HS-27A (cell line): ENCODE measurements around the gene NBEAL2.

ENCODE experiments used
- DNase-seq: peaks from one replicate; pipeline ENCODE4 v3.0.0-alpha.2; 2012; ENCODE audit warnings: low read depth, missing footprints

The NBEAL2 gene

DNA sequence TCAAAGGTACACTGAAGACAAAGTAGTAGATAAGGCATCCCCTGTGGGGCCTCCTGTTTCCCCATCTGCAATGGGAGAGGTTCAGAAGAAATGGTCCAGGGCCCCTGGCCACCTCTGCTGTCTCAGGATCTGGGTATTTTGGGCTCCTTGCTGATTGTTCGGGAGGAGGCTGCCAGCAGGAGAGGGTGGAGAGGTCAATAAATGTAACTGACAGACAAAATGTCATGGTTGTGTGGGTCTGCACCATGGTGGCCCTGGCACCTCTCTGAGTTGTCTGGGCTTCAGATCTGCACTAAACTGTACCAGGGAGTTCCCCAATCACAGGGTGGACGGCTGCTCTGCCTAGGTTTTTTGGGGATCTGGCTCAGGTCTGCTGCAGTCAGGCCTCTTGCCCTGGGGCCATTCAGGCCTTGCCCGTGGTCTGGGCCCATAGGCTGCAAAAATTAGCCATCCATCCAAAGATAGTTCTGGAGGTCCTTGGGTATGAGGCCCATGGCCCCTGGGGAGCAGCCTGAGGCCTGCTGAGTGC, 7.4 kb downstream of the NBEAL2 start:
- DNase-seq: no peak

DNA sequence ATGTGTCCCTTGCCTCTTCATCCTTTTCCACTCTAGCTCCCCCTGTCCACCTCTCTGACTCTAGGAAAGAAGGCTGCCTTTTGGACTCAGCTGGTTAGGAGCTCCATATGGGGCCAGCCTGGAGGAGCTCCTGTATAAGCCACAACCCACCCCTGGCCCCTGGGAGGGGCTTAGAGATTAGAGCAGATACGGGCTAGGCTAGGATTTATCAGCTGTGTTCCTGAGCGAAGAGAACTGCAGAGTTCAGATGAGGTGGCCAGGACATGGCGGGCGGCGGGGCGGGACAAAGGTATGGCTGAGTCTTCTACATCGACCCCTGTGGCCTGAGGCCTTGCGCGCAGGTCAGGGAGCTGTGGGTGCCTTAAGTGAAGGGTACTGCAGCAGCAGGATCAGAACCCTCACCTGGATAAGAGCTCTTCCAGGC, 7.9 kb downstream of the NBEAL2 start:
- DNase-seq: no peak

GRCh38 chr3:46987743-46988401, 8.4 kb downstream of the NBEAL2 start:
- no peak for DNase-seq

DNA sequence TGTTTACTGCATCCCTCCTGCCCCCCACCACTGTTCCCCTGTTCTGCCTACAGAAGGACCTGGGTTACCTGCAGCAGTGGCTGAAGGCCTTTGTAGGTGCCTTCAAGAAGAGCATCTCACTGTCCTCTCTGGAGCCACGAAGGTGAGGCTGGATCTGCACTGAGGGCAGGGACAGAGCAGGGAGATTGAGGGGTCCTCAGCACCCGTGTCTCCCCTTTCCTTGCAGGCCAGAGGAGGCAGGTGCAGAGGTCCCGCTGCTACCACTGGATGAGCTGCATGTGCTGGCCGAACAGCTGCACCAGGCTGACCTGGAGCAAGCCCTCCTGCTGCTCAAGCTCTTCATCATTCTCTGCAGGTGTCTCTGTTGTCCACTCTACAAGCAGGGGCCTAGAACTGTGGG, 9.2 kb downstream of the NBEAL2 start:
- DNase-seq: no peak

DNA sequence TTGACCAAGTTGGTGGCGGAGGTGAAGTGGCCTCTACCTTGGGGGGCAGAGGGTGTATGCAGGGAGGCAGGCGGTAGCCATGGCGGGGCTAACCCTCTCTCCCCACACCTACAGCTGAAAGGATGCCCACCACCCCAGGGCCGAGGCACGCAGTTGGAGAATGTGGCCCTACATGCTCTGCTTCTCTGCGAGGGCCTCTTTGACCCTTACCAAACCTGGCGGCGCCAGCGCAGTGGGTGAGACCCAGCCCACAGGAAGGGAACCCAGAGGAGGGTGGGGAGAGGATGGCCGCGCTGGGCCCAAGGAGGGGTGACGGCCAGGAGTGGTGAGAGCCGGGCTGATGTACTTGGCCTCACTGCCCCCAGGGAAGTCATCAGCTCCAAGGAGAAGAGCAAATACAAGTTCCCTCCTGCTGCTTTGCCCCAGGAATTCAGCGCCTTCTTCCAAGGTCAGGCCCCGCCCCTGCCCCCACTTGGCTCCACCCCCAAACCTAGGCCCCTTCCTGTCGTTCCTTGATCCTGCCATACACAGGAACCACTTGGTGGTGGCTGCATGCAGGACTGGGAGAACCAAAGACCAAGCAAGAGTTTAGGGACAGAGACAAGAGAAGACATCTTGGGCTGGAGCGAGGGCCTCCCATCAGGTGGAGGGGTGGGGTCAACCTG, 9.8 kb downstream of the NBEAL2 start:
- no peak for DNase-seq

- no peak for DNase-seq
Measured at GRCh38 chr3:46990573-46991374, 11.3 kb downstream of the NBEAL2 start.

DNA sequence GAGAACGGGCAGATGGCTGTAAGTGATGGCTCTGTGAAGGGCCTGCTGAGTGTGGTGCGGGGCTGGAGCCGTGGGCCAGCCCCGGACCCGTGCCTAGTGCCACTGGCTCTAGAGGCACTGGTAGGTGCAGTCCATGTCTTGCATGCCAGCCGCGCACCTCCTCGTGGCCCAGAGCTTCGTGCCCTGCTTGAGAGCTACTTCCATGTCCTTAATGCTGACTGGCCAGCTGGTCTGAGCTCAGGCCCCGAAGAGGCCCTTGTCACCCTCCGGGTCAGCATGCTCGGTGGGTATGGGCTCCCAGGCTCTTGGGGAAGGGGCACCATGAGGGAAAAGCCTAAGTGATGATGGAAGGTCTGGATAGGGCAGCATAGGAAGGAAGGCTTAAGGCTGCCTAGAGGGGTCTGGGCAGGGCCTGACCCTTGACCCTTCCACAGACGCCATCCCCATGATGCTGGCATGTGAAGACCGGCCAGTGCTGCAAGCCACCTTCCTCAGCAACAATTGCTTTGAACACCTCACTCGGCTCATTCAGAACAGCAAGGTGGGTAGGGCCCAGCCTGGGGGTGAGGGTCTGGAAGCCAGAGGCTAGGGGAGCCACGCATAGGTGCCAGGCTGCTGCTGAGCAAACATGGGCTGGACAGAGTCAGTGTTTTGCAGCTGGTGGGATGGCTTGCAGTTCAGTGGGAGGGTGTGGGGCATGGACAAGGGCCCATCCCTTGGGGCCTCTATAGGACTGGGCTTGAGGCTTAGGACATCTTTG, 12.1 kb downstream of the NBEAL2 start:
- DNase-seq: no peak

- DNase-seq: no peak
Measured at GRCh38 chr3:46992231-46992630, 12.8 kb downstream of the NBEAL2 start.

DNA sequence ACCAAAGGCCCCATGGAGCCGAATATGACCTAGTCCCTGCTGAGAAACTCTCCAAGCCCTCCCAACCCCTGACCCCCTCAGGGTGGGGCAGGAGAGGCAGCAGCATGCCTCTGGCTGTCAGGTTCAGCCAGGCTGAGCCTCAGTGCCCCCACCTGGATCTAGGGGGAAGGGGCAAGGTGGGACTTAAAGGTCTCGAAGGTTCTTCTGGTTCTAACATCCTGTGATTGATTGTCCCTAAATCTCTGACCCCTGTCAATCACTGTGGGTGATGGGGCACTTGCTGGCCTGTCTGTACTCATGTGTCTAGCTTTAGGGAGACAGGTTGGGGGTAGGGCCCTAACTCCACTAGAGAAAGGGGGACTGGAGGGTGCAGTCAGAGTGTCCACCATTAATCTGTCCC, 13.8 kb downstream of the NBEAL2 start:
- DNase-seq: no peak

DNA sequence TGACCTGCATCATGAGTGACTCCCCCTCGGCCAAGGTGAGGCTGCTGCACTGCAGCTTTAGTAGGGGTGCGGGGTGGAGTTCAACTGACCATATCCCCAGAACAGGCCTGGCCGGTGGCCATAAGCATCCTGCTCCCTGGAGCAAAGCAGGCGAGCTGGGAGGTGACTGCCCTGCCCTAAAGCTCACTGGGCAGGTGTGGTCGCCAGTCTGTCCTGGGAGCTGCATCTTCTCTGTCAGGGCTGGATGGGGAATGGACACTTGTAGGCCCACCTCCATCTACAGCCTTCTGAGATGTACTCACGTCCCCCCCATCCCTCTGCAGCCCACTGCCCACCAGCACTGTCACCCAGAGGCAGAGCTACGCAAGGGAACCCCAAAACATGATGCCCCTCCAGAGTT, 14.5 kb downstream of the NBEAL2 start:
- DNase-seq: no peak

DNA sequence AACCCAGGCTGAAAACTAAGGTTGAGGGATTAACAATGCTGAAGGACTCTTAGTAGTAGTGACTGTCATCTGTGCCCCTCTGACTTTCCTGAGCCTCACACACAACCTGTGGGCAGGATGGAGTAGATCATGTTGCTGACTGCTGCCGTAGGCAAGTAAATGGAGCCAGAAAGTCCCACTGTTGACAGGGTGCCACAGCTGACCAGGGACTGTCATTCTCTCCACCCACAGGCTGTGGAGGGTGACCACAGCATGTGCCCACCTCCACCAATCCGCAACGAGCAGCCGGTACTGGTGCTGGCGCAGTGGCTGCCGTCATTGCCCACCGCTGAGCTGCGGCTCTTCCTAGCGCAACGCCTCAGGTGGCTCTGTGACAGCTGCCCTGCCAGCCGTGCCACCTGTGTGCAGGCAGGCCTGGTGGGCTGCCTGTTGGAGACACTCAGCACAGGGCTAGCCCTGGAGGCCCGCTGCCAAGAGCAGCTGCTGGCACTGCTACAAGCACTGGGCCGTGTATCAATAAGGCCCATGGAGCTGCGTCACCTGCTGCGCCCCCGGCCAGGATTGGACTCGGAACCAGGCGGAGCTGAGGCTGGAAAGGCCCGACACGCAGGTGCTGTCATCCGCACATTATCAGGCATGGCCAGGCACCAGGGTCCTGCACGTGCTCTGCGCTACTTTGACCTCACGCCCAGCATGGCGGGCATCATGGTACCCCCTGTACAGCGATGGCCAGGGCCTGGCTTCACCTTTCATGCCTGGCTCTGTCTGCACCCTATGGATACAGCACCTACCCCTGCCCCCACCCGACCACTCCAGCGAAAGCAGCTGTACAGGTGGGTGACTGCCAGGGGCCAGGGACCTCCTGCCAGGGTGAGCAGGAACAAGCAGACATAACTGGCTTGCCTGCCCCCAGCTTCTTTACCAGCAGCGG, 15.6 kb downstream of the NBEAL2 start:
- DNase-seq: no peak

- no peak for DNase-seq
Measured at GRCh38 chr3:46995901-46996562, 16.6 kb downstream of the NBEAL2 start.

DNA sequence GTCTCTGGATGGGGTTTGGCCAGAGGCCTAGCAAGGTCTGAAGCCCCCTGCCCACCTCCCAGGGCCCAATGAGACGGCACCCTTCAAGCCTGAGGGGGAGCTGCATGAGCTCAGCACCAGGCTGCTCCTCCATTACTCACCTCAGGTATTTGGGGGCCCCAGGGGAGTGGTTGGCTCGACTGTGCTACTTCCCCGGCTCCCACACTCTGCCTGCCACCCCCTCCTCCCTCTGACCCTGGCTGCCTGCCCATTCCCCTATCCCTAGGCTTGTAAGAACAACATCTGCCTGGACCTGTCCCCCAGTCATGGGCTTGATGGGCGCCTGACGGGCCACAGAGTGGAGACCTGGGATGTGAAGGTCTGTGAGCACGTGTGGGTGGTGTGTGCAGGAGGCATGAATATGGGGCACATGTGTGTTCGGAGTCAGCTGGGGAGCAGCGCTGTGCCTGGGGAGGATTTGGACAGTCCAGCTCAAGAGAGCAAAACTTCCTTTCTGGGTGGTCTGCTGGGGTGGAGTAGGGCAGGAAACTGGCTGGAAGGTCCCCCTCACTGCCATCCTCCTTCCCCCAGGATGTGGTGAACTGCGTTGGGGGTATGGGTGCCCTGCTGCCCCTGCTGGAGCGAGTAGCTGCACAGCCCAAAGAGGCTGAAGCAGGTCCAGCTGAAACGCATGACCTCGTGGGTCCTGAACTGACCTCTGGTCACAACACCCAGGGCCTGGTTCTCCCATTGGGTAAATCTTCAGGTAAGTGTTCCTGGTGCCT, 17.4 kb downstream of the NBEAL2 start:
- no peak for DNase-seq

DNA sequence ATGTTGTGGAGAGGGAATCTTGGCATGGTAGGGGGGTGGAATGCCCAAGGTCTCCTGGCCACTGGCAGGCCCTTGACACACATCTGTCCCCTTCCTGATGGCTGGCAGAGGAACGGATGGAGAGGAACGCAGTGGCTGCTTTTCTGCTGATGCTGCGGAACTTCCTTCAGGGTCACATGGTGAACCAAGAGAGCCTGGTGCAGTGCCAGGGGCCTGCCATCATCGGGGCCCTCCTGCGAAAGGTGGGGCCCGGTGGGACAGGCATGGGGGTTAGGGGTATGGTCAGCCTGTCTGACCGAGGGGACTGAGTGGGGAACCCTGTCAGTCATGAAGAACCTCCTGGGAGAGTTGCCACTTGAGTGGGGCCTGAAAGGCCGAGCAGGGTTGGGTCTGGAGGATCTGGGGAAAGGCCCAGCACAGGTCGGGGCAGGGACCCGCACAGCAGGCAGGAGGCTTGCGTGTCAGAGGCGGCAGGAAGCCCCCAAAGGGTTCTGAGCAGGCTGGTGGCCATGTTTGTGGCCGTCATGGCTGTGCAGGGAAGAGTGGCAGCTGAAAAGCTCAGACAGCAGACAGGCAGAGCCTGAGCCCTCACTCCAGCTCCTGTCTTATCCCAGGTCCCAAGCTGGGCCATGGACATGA, 18.1 kb downstream of the NBEAL2 start:
- DNase-seq: no peak

DNA sequence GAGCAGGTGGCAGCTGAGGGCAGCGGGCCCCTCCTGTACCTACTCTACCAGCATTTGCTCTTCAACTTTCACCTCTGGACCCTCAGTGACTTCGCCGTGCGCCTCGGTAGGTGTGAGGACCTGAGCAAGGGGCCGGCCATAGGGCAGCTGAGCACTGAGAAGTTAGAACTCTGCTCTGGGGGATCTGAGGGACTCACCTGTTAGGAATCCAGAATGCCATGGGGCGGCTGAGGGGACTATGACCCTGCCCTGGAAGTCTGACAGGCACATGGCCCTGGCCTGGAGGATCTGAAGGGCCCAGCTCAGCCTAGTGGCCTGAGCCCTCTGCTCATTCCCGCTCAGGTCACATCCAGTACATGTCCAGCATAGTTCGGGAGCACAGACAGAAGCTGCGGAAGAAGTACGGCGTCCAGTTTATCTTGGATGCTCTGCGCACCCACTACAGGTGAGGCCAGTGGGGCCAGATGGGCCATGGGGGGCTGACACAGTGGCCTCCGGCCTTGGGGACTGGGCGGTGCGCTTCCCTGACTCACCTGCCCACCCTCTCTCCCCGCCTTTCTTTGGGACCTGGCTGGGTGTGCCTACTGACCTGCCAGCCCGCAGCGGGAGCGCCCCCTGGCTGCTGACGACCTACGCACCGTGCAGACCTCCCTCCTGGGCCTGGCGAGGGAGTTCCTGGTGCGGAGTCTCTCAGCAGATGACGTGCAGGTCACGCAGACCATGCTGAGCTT, 18.8 kb downstream of the NBEAL2 start:
- DNase-seq: no peak

GRCh38 chr3:46998852-46999515, 19.5 kb downstream of the NBEAL2 start:
- DNase-seq: no peak

GRCh38 chr3:46999516-47000197, 20.2 kb downstream of the NBEAL2 start:
- no peak for DNase-seq
